ENCODE results near the gene ARHGEF11.

ARHGEF11 gene

GRCh38 chr1:156892190-156893047, 153.1 kb downstream of the ARHGEF11 start:
- peak; percentile 85 for DNase-seq

- DNase-seq: peak; percentile 56 to 57
These were observed 155.6 kb downstream of the ARHGEF11 start for GRCh38 chr1:156889802-156890580.

- DNase-seq: no peak
These were observed 157.8 kb downstream of the ARHGEF11 start for GRCh38 chr1:156887734-156888133.

GRCh38 chr1:156887317-156887716, 158.2 kb downstream of the ARHGEF11 start:
- no peak for DNase-seq

GRCh38 chr1:156886583-156887281, 158.8 kb downstream of the ARHGEF11 start:
- DNase-seq: no peak

GRCh38 chr1:156885880-156886355, 159.6 kb downstream of the ARHGEF11 start:
- DNase-seq: no peak

GRCh38 chr1:156885314-156885713, 160.2 kb downstream of the ARHGEF11 start:
- no peak for DNase-seq
